Activated gamma-delta T cell treated with Interleukin-2 at 50 U/mL for 16 hours (primary cell): Measurements from ENCODE around the gene PRTFDC1.
"Not testable (repeated sequence)": the region's sequence is repeated elsewhere in the genome, so short reads cannot be mapped to it uniquely, and the experiment has no call there.

Experiments used
- DNase-seq: peaks from one replicate; pipeline ENCODE4 v3.0.0-alpha.2; 2020

The PRTFDC1 gene

GRCh38 chr10:24929056-24929544, 23.3 kb downstream of the PRTFDC1 start:
- DNase-seq, result no peak

- DNase-seq, result no peak
Measured at GRCh38 chr10:24928163-24928562, 24.2 kb downstream of the PRTFDC1 start.

- DNase-seq, result no peak
Measured at GRCh38 chr10:24926557-24926956, 25.8 kb downstream of the PRTFDC1 start.

- no peak for DNase-seq
Measured at GRCh38 chr10:24925799-24926198, 26.6 kb downstream of the PRTFDC1 start.

- not testable (repeated sequence) for DNase-seq
Measured at GRCh38 chr10:24924483-24924882, 27.9 kb downstream of the PRTFDC1 start.

- not testable (repeated sequence) for DNase-seq
Measured at GRCh38 chr10:24922222-24922868, 30.1 kb downstream of the PRTFDC1 start.

GRCh38 chr10:24920907-24921881, 31.2 kb downstream of the PRTFDC1 start:
- no peak for DNase-seq

- not testable (repeated sequence) for DNase-seq
Measured at GRCh38 chr10:24920192-24920591, 32.2 kb downstream of the PRTFDC1 start.

- DNase-seq, result not testable (repeated sequence)
Measured at GRCh38 chr10:24919629-24920028, 32.8 kb downstream of the PRTFDC1 start.

- no peak for DNase-seq
Measured at GRCh38 chr10:24917979-24918378, 34.4 kb downstream of the PRTFDC1 start.

GRCh38 chr10:24917493-24917892, 34.9 kb downstream of the PRTFDC1 start:
- no peak for DNase-seq

GRCh38 chr10:24916365-24916764, 36.0 kb downstream of the PRTFDC1 start:
- no peak for DNase-seq

- DNase-seq, result no peak
Measured at GRCh38 chr10:24915304-24915703, 37.1 kb downstream of the PRTFDC1 start.

- no peak for DNase-seq
Measured at GRCh38 chr10:24914148-24914547, 38.3 kb downstream of the PRTFDC1 start.

- no peak for DNase-seq
Measured at GRCh38 chr10:24912215-24912614, 40.2 kb downstream of the PRTFDC1 start.

- no peak for DNase-seq
Measured at GRCh38 chr10:24911029-24911428, 41.4 kb downstream of the PRTFDC1 start.

- no peak for DNase-seq
Measured at GRCh38 chr10:24910574-24910973, 41.8 kb downstream of the PRTFDC1 start.

- no peak for DNase-seq
Measured at GRCh38 chr10:24908793-24909423, 43.5 kb downstream of the PRTFDC1 start.

GRCh38 chr10:24907956-24908355, 44.5 kb downstream of the PRTFDC1 start:
- DNase-seq, result no peak

GRCh38 chr10:24906372-24906771, 46.0 kb downstream of the PRTFDC1 start:
- DNase-seq, result no peak

GRCh38 chr10:24904824-24905223, 47.6 kb downstream of the PRTFDC1 start:
- DNase-seq, result no peak

GRCh38 chr10:24902400-24902728, 50.0 kb downstream of the PRTFDC1 start:
- DNase-seq, result no peak

- no peak for DNase-seq
Measured at GRCh38 chr10:24901686-24902399, 50.6 kb downstream of the PRTFDC1 start.
